ENCODE results near the gene DHX32.

Gene DHX32

DNA sequence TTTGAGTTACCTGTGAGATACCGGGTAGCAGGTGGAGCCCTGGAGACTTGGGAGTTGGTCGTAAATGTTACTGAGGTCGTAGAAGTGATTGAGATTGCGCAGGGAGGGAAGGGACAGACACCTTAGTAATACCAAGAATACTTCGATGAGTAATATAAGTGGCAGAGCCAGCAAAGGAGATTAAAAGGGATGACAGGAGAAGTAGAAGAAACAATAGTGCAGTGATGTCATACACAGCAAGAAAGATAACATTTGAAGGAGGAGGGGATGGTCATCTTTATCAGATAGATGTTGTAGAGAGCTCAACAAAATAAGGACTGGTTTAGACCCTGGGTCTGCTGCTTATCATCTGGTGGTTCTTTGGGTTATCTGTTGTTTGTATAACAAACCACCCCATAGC lies 52.8 kb downstream of the DHX32 start:
- no peak overlapping the region for H3K4me3 ChIP-seq (ENCODE audit: low read depth, low read length)
- TF ChIP-seq, protein P1, sequence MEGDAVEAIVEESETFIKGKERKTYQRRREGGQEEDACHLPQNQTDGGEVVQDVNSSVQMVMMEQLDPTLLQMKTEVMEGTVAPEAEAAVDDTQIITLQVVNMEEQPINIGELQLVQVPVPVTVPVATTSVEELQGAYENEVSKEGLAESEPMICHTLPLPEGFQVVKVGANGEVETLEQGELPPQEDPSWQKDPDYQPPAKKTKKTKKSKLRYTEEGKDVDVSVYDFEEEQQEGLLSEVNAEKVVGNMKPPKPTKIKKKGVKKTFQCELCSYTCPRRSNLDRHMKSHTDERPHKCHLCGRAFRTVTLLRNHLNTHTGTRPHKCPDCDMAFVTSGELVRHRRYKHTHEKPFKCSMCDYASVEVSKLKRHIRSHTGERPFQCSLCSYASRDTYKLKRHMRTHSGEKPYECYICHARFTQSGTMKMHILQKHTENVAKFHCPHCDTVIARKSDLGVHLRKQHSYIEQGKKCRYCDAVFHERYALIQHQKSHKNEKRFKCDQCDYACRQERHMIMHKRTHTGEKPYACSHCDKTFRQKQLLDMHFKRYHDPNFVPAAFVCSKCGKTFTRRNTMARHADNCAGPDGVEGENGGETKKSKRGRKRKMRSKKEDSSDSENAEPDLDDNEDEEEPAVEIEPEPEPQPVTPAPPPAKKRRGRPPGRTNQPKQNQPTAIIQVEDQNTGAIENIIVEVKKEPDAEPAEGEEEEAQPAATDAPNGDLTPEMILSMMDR (IDR thresholded peaks at IDR 0.05; ENCODE audit: insufficient read depth, low read depth, low read length, missing control alignments) = no peak
- DNase-seq (ENCODE audit: low read depth) = no peak

DNA sequence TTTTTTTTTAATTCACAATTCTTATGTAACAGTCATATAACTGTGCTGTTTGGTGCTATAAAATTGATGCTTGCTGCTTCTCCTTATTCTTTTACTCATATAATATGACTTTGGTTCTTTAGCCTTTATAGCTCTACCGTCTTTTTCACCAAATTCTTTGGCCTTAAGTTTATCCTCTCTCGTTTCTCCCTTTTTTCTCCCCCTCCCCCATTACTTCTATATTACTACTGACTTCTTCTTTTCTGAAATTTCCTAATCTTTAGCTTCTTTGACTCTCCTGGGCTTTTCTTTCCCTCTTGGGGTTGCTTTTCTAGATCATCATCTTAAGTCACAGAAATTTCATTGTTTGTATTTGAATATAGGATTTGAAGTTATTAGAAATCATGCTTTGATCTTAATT lies 54.0 kb downstream of the DHX32 start:
- no peak overlapping the region for H3K4me3 ChIP-seq (ENCODE audit: low read depth, low read length)
- no peak for DNase-seq (ENCODE audit: low read depth)
- TF ChIP-seq, protein P1 (IDR thresholded peaks at IDR 0.05; ENCODE audit: insufficient read depth, low read depth, low read length, missing control alignments) = no peak

DNA sequence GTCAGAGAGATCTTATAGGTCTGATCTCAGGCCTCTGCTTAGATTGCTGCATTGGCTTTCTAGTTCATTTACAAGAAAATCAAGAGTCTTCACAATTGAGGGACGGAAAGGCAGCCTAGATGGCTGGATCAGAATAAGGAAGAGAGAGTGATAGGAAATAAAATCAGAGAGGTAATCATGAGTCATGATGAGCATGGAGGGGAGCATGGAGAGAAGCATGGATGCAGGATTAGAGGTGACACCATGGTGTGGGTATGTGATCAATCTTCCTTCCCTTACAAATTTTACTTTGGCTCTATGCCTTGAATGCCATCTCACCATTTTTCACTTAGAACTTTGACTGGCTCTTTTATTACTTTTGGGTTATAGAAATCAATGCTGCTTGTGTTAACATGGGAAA lies 56.4 kb downstream of the DHX32 start:
- TF ChIP-seq, protein P1 (IDR thresholded peaks at IDR 0.05; ENCODE audit: insufficient read depth, low read depth, low read length, missing control alignments) = no peak
- DNase-seq (ENCODE audit: low read depth) = no peak
- peak overlapping the region; percentile 89 for H3K4me3 ChIP-seq (ENCODE audit: low read depth, low read length)

DNA sequence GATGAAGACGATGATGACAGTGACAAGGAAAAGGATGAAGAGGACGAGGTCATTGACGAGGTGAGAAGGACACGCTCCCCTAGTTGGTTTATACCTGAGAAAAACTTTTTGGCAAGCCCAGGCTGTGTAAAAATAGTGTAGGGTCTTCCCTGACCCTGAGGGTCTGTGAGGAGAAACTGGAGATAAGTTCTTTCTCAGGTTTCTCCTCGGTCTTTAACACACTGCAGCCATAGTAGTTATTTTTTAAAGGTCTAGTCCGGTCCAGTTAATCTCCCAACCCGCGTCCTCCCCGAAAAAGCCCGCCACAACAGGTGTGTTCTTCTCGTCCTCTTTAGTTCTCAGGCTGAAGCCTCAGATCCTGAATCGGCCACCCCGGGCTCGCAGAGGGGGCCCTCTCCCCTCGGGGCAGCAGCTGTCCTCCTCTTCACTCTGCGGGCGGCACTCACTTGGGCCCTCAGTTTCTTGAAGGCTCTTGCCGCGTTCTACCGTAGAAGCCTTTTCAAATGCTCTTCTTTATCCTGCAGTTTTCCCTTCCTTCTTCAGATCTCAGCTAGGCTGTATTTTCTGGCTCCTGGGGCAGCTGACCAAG lies 57.3 kb downstream of the DHX32 start:
- DNase-seq (ENCODE audit: low read depth) = peak; percentile 13
- TF ChIP-seq, protein P1 (IDR thresholded peaks at IDR 0.05; ENCODE audit: insufficient read depth, low read depth, low read length, missing control alignments) = no peak
- peak overlapping the region; percentile 89 for H3K4me3 ChIP-seq (ENCODE audit: low read depth, low read length)

DNA sequence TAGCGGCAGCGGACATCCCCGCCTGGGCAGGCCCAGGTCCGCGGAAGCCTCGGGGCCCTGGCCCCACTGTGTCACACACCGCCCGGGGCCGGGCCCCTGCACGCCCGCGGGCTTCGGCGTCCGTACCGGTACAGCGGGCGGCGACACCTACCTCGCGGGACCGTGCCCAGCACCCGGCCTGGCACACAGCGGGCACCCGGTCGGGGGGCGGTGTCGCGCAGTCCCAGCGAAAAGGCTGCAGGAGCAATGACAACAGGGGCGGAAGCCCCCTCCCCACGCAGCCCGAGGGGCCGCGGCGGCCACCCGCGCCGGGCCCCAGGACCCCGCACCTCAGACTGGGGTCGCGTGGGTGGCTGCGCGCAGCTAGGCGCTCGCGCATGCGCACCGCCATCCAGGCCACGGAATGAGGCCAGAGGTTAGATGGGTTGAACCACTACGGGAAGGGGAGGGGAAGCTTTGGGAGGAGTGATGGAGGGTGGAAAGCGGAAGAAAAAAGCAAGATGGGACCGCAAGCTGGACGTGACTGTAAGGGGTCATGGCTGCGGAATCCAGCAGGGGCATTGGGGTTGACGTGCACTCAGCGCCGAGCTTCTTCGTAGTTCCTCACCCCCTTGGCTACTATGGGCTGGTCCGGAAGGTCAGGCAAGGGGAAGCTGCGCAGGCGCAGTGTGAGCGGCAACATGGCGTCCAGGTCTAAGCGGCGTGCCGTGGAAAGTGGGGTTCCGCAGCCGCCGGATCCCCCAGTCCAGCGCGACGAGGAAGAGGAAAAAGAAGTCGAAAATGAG lies 58.0 kb downstream of the DHX32 start, which contains the start of the genes BCCIP and UROS:
Gene BCCIP (plus strand): TSS at position 669 of the 785 bp plus-strand sequence. CDS start 12 bp downstream, at position 681.
Gene UROS (minus strand): TSS at position 381 of the 785 bp plus-strand sequence. CDS start 6,759 bp downstream, outside the sequence.
- peak; percentile 95 for DNase-seq (ENCODE audit: low read depth)
- TF ChIP-seq, protein P1 (IDR thresholded peaks at IDR 0.05; ENCODE audit: insufficient read depth, low read depth, low read length, missing control alignments) = no peak
- peak within 1 kb of the TSS; percentile 89 for H3K4me3 ChIP-seq (ENCODE audit: low read depth, low read length)

DNA sequence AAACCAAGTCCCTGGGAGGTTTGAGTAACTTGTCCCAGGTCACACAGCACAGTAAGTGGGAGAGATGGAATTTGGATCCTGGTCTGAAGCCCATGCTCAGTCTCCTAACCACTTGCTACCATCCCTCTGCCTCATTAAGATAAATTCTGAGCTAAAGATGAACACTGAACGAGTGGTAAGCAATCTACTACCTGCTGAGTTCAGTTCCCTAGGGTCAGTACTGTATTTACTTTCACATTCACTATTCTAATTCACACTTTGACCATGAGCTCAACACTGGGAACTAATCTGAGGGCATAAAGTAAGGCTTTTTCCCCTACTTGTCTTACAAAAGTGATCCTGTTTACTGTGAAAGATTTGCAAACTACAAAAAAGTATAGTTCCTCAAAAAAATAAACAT lies 60.4 kb downstream of the DHX32 start:
- H3K4me3 ChIP-seq (ENCODE audit: low read depth, low read length) = peak overlapping the region; percentile 4; the same call in 1 of the 2 replicates
- TF ChIP-seq, protein P1 (IDR thresholded peaks at IDR 0.05; ENCODE audit: insufficient read depth, low read depth, low read length, missing control alignments) = no peak
- DNase-seq (ENCODE audit: low read depth) = peak; percentile 36

Measured in GM12865 (cell line).